ENCODE measurements around the gene RAI14.

Gene RAI14

DNA sequence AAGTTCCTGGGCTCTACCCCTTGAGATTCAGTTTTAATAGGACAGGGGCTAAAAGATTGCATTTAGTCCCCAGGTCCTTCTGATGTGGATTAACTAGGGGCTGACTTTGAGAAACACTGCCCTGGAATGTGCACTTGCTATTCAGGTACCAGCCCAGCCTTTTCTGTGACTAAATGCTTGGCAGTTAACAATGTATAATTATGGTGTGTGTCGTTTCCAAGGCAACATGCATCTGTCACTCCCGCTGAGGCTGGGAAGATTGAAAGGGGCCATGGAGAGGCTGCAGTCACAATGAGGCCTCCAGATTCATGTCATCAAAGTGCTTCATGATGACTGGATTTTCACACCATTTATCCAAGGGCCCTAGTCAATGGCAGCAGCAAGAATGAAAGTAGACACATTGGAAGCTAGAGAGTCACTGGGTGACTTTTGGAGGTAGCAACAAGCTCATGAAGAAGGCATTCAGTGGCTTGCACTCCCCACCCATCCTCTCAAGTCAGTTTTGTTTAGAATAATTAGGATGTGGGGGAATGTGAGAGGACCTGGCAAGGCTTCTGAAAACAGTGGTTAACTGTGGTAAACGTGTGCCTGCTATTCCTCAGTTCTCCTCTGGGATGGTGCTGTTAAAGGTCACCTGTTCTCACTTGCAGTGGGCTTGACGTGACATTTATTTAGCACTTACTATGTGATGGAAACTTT, 28.3 kb downstream of the RAI14 start:
- H3K27ac ChIP-seq (ENCODE audit: low read length) = no peak overlapping the region
- no peaks in the 10 kb centered on the region for H3K27me3 ChIP-seq (ENCODE audit: low read depth, low read length)
- H3K9ac ChIP-seq (ENCODE audit: low read length) = no peak overlapping the region
- no peaks in the 10 kb centered on the region for H3K9me3 ChIP-seq (ENCODE audit: insufficient read depth, low read length)
- no peak overlapping the region for H2AFZ ChIP-seq (ENCODE audit: low read depth, low read length)
- peaks cover 24% of the 10 kb centered on the region for H4K20me1 ChIP-seq (ENCODE audit: insufficient read depth, low read length)
- no peak overlapping the region for H3K4me2 ChIP-seq (ENCODE audit: low read length)
- no peak overlapping the region for H3K4me3 ChIP-seq (ENCODE audit: low read length)
- H3K4me1 ChIP-seq (ENCODE audit: low read length) = no peaks in the 10 kb centered on the region
- no peak for TF ChIP-seq EZH2phosphoT487 (IDR thresholded peaks at IDR 0.05; ENCODE audit: low read depth)
- no peak for TF ChIP-seq CTCF (IDR thresholded peaks at IDR 0.05; ENCODE audit: low read depth, low read length)
- peaks cover 64% of the 10 kb centered on the region for H3K79me2 ChIP-seq (ENCODE audit: low read length)
- H3K36me3 ChIP-seq (replicated peaks; ENCODE audit: low read depth, low read length) = peaks cover 19% of the 10 kb centered on the region

DNA sequence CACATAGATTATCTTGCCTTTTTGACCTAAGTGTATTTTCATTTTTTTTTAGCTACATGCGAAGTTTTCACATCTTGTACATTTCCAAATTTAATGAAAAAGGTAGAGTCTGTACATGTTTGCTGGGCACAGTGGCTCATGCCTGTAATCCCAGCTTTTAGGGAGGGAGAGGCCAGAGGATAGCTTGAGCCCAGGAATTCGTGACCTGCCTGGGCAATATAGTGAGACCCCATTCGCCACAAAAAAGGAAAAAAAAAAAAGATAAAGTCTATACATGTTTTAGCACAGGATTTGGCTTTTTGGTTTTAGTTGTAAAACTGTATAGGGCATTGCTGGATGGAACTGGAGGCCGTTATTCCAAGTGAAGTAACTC, 28.8 kb downstream of the RAI14 start:
- Histone ChIP-seq H3K9ac (ENCODE audit: low read length) (no peak overlapping the region), H3K36me3 (replicated peaks; ENCODE audit: low read depth, low read length) (peaks cover 21% of the 10 kb centered on the region), H3K4me2 (ENCODE audit: low read length) (no peak overlapping the region), H4K20me1 (ENCODE audit: insufficient read depth, low read length) (peaks cover 20% of the 10 kb centered on the region), H2AFZ (ENCODE audit: low read depth, low read length) (no peak overlapping the region), H3K9me3 (ENCODE audit: insufficient read depth, low read length) (no peaks in the 10 kb centered on the region), H3K27me3 (ENCODE audit: low read depth, low read length) (no peaks in the 10 kb centered on the region), H3K4me1 (ENCODE audit: low read length) (no peaks in the 10 kb centered on the region), H3K27ac (ENCODE audit: low read length) (no peak overlapping the region), H3K4me3 (ENCODE audit: low read length) (no peak overlapping the region), H3K79me2 (ENCODE audit: low read length) (peaks cover 59% of the 10 kb centered on the region)
- TF ChIP-seq CTCF (IDR thresholded peaks at IDR 0.05; ENCODE audit: low read depth, low read length) = no peak

GRCh38 chr5:34685485-34686165, 29.5 kb downstream of the RAI14 start:
- Histone ChIP-seq H3K36me3 (replicated peaks; ENCODE audit: low read depth, low read length) (peaks cover 25% of the 10 kb centered on the region), H3K4me2 (ENCODE audit: low read length) (no peak overlapping the region), H3K79me2 (ENCODE audit: low read length) (peaks cover 57% of the 10 kb centered on the region), H4K20me1 (ENCODE audit: insufficient read depth, low read length) (peaks cover 14% of the 10 kb centered on the region), H3K9me3 (ENCODE audit: insufficient read depth, low read length) (no peaks in the 10 kb centered on the region), H3K27ac (ENCODE audit: low read length) (no peak overlapping the region), H3K27me3 (ENCODE audit: low read depth, low read length) (no peaks in the 10 kb centered on the region), H2AFZ (ENCODE audit: low read depth, low read length) (no peak overlapping the region), H3K4me1 (ENCODE audit: low read length) (no peaks in the 10 kb centered on the region), H3K9ac (ENCODE audit: low read length) (no peak overlapping the region), H3K4me3 (ENCODE audit: low read length) (no peak overlapping the region)
- TF ChIP-seq EZH2phosphoT487 (IDR thresholded peaks at IDR 0.05; ENCODE audit: low read depth) (no peak), CTCF (IDR thresholded peaks at IDR 0.05; ENCODE audit: low read depth, low read length) (no peak)

DNA sequence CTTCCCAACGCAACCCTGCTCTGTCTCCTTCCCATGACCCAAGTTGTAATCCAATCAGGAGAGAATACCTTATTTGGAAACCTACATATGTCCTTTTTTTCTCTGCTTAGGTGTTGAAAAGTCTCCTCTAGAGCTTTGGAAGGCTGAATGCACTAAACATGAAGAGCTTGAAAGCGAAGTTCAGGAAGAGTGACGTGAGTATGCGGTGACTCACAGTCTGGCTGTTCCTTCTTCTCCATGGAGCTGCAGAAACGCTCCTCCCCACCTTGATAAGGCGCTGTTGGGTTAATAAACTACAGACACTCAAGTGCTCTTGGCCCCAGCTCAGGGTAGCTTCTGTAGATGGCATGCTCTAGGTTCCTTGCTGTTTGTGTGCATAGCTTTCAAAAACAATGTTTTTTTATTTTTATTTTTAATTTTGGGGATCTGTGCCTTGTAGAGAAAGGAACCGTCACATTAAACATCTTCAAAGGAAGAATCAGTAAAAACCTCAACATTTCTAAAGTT, 30.7 kb downstream of the RAI14 start:
- Histone ChIP-seq H3K4me1 (ENCODE audit: low read length) (no peaks in the 10 kb centered on the region), H3K36me3 (replicated peaks; ENCODE audit: low read depth, low read length) (peaks cover 26% of the 10 kb centered on the region), H3K9me3 (ENCODE audit: insufficient read depth, low read length) (no peaks in the 10 kb centered on the region), H2AFZ (ENCODE audit: low read depth, low read length) (no peak overlapping the region), H4K20me1 (ENCODE audit: insufficient read depth, low read length) (peaks cover 14% of the 10 kb centered on the region), H3K4me3 (ENCODE audit: low read length) (no peak overlapping the region), H3K79me2 (ENCODE audit: low read length) (peaks cover 47% of the 10 kb centered on the region), H3K27ac (ENCODE audit: low read length) (no peak overlapping the region), H3K4me2 (ENCODE audit: low read length) (no peak overlapping the region), H3K27me3 (ENCODE audit: low read depth, low read length) (no peaks in the 10 kb centered on the region), H3K9ac (ENCODE audit: low read length) (no peak overlapping the region)
- TF ChIP-seq CTCF (IDR thresholded peaks at IDR 0.05; ENCODE audit: low read depth, low read length) = no peak
- TF ChIP-seq EZH2phosphoT487 (IDR thresholded peaks at IDR 0.05; ENCODE audit: low read depth) = no peak

Data from OCI-LY3 (cell line).